Measurements from ENCODE around the gene ITLN2.

DNA sequence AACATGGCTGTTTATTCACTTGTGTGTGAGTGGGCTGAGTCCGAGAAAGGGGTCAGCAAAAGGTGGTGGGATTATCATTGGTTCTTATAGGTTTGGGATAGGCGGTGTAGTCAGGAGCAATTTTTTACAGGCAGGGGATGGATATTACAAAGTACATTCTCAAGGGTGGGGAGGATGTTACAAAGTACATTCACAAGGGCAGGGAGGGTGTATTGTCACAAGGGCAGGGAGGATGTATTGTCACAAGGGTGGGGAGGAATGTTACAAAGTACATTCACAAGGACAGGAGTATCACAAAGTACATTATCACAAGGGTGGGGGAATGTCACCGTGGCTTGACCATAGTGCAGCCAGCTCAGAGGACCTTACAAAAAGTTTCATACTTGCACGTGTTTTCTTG lies 31.1 kb upstream of the ITLN2 start:
- TF ChIP-seq POLR2A (IDR thresholded peaks at IDR 0.05) (no peak), EP300 (IDR thresholded peaks at IDR 0.05) (no peak)
- TF ChIP-seq, protein P1, sequence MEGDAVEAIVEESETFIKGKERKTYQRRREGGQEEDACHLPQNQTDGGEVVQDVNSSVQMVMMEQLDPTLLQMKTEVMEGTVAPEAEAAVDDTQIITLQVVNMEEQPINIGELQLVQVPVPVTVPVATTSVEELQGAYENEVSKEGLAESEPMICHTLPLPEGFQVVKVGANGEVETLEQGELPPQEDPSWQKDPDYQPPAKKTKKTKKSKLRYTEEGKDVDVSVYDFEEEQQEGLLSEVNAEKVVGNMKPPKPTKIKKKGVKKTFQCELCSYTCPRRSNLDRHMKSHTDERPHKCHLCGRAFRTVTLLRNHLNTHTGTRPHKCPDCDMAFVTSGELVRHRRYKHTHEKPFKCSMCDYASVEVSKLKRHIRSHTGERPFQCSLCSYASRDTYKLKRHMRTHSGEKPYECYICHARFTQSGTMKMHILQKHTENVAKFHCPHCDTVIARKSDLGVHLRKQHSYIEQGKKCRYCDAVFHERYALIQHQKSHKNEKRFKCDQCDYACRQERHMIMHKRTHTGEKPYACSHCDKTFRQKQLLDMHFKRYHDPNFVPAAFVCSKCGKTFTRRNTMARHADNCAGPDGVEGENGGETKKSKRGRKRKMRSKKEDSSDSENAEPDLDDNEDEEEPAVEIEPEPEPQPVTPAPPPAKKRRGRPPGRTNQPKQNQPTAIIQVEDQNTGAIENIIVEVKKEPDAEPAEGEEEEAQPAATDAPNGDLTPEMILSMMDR (IDR thresholded peaks at IDR 0.05) = no peak

All from tibial nerve (tissue), 4 donors.